Measurements from ENCODE around the gene CDC6. TPM values are rescaled to one million over a fixed set of nuclear protein-coding genes. Genes with fewer than 3 reads are reported as not detected.

CDC6 gene
- total RNA-seq, 1 donor from 2014 or later: 65.3 TPM

DNA sequence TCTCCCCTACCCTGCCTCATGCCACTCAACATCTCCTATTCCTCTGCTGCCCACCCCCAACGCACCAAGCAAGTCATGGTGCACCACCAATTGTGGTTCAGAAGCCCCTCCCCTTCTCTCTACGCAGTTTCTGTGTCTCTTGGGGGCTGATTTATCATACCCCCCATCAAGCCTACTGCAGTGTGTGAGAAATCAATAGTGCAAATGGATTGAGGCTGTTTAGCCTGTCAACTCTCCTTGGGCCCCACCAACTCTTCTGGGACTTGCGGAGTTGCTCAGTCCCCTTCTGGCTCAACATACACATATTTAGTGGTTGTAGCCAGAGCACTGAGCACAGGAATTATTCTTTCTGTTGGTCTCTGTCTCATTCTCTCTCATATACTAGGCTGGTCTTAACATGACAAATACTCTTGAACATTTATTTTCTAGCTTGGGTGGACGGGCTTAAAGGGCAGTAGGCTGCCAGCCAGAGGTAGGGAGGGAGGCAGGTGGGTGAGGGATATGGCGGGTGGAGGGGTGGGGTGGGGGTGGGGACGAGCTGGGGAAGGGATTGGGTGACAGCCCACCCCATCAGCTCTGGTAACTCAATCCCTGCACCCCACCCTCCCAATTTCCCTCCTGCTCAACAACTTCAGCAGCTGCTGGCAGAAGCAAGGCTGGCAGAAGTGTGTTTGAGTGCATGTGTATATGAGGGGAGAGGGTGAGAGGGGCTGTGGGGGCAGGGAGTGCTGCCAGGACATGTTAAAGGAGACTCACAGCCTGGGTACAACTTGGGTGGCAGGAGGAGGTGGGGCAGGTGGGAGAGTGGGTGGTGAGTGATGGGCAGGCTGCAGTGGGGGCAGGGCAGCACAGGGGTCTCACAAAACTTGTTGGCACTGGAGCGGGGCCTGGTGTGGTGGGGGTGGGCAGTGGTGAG, 26.2 kb downstream of the CDC6 start:
- Mint-ChIP-seq H3K27ac (peak overlapping the region; percentile 87), H3K9me3 (no peaks in the 10 kb centered on the region), H3K36me3 (no peaks in the 10 kb centered on the region), H3K4me1 (peaks cover 51% of the 10 kb centered on the region), H3K4me3 (peak overlapping the region; percentile 4), H3K27me3 (ENCODE audit: insufficient read depth, low read depth) (peaks cover 18% of the 10 kb centered on the region)
- H3K9me3 ChIP-seq (ENCODE audit: low read depth): no peaks in the 10 kb centered on the region
- no peak overlapping the region for H3K9ac ChIP-seq
- H3K27ac ChIP-seq: no peak overlapping the region
- no peak overlapping the region for H3K4me3 ChIP-seq
- H3K4me2 ChIP-seq: no peak overlapping the region
- H3F3A ChIP-seq (ENCODE audit: low read depth): peaks cover 23% of the 10 kb centered on the region
- no peaks in the 10 kb centered on the region for H3K36me3 ChIP-seq
- DNase-seq (ENCODE audit: low spot score): no peak
- no peak for TF ChIP-seq EZH2phosphoT487 (IDR thresholded peaks at IDR 0.05)
- TF ChIP-seq, protein P1, sequence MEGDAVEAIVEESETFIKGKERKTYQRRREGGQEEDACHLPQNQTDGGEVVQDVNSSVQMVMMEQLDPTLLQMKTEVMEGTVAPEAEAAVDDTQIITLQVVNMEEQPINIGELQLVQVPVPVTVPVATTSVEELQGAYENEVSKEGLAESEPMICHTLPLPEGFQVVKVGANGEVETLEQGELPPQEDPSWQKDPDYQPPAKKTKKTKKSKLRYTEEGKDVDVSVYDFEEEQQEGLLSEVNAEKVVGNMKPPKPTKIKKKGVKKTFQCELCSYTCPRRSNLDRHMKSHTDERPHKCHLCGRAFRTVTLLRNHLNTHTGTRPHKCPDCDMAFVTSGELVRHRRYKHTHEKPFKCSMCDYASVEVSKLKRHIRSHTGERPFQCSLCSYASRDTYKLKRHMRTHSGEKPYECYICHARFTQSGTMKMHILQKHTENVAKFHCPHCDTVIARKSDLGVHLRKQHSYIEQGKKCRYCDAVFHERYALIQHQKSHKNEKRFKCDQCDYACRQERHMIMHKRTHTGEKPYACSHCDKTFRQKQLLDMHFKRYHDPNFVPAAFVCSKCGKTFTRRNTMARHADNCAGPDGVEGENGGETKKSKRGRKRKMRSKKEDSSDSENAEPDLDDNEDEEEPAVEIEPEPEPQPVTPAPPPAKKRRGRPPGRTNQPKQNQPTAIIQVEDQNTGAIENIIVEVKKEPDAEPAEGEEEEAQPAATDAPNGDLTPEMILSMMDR (IDR thresholded peaks at IDR 0.05): no peak
- no peak for TF ChIP-seq EZH2 (IDR thresholded peaks at IDR 0.05)
- H3K27me3 ChIP-seq: peaks cover 28% of the 10 kb centered on the region
- H3K4me1 ChIP-seq: peaks cover 53% of the 10 kb centered on the region
- H4K20me1 ChIP-seq (ENCODE audit: low read depth): peaks cover 12% of the 10 kb centered on the region
- no peak overlapping the region for H2AFZ ChIP-seq (replicated peaks)
- no peaks in the 10 kb centered on the region for H3K79me2 ChIP-seq (ENCODE audit: low read depth)

DNA sequence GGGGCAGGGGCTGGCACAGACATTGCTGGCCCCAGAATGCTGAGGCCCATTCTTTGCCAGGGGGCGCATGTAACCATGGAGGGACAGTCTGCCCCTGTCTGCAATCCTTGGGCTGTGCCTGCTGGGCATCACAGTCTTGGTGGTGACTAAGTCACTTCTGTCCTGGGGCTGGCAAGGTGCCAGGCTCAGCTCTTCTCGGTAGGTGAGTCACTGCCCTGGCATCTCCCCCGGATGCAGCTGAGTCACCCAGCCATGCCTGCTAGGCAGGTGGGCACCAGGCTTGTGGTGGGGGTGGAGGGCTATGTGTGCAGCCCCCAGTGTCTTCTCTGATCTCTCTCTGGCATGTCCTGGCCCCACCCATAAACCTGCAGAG, 26.9 kb downstream of the CDC6 start:
- TF ChIP-seq, protein P1 (IDR thresholded peaks at IDR 0.05): no peak
- TF ChIP-seq EZH2phosphoT487 (IDR thresholded peaks at IDR 0.05): no peak
- TF ChIP-seq EZH2 (IDR thresholded peaks at IDR 0.05): no peak
- peaks cover 23% of the 10 kb centered on the region for H3F3A ChIP-seq (ENCODE audit: low read depth)
- no peak for DNase-seq (ENCODE audit: low spot score)
- H2AFZ ChIP-seq (replicated peaks): no peak overlapping the region
- H3K4me1 ChIP-seq: peaks cover 50% of the 10 kb centered on the region
- H3K36me3 Mint-ChIP-seq: no peaks in the 10 kb centered on the region
- H3K4me3 ChIP-seq: no peak overlapping the region
- H3K9ac ChIP-seq: no peak overlapping the region
- H3K4me3 Mint-ChIP-seq: no peak overlapping the region
- peaks cover 18% of the 10 kb centered on the region for H4K20me1 ChIP-seq (ENCODE audit: low read depth)
- no peak overlapping the region for H3K4me2 ChIP-seq
- peaks cover 31% of the 10 kb centered on the region for H3K27me3 ChIP-seq
- H3K36me3 ChIP-seq: no peaks in the 10 kb centered on the region
- H3K9me3 Mint-ChIP-seq: no peaks in the 10 kb centered on the region
- no peak overlapping the region for H3K27ac Mint-ChIP-seq
- H3K9me3 ChIP-seq (ENCODE audit: low read depth): no peaks in the 10 kb centered on the region
- H3K79me2 ChIP-seq (ENCODE audit: low read depth): peaks cover 1% of the 10 kb centered on the region
- no peak overlapping the region for H3K27ac ChIP-seq
- H3K27me3 Mint-ChIP-seq (ENCODE audit: insufficient read depth, low read depth): peaks cover 15% of the 10 kb centered on the region
- peaks cover 56% of the 10 kb centered on the region for H3K4me1 Mint-ChIP-seq

DNA sequence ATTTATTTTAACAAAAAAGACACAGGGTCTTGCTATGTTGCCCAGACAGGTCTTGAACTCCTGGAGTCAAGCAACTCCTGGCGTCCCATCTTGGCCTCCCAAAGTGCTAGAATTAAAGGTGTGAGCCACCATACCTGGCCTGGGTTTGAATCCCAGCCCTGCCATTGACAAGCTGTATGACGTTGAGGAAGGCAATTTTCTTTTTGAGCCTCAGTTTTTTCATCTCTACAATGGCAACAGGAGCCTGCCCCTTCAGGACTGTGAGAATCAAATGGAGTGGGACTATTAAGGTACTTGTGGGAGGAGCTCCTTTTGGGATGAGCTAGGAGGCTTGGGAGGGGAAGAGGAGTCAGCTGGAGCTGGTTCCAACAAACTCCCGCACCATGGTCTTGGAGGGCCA, 27.5 kb downstream of the CDC6 start:
- Histone ChIP-seq H2AFZ (replicated peaks) (no peak overlapping the region), H3F3A (ENCODE audit: low read depth) (peaks cover 23% of the 10 kb centered on the region), H4K20me1 (ENCODE audit: low read depth) (peaks cover 24% of the 10 kb centered on the region), H3K9me3 (ENCODE audit: low read depth) (no peaks in the 10 kb centered on the region), H3K9ac (no peak overlapping the region), H3K27ac (no peak overlapping the region), H3K27me3 (peaks cover 31% of the 10 kb centered on the region), H3K4me1 (peaks cover 44% of the 10 kb centered on the region), H3K4me3 (no peak overlapping the region), H3K36me3 (no peaks in the 10 kb centered on the region), H3K4me2 (no peak overlapping the region), H3K79me2 (ENCODE audit: low read depth) (peaks cover 7% of the 10 kb centered on the region)
- no peak for TF ChIP-seq EZH2phosphoT487 (IDR thresholded peaks at IDR 0.05)
- no peak for TF ChIP-seq EZH2 (IDR thresholded peaks at IDR 0.05)
- TF ChIP-seq, protein P1 (IDR thresholded peaks at IDR 0.05): no peak
- Mint-ChIP-seq H3K4me1 (peaks cover 60% of the 10 kb centered on the region), H3K36me3 (no peaks in the 10 kb centered on the region), H3K4me3 (no peak overlapping the region), H3K27me3 (ENCODE audit: insufficient read depth, low read depth) (peaks cover 10% of the 10 kb centered on the region), H3K9me3 (no peaks in the 10 kb centered on the region), H3K27ac (no peak overlapping the region)
- no peak for DNase-seq (ENCODE audit: low spot score)
